HUES48 (cell line): ENCODE data around the gene SPATA31D1.

Experiments used
- H3K27ac ChIP-seq: one replicate; pipeline ENCODE4 v1.7.0; 2013; ENCODE audit warnings: low read depth, low read length, inconsistent platforms
- H3K27me3 ChIP-seq: 2 replicates; pipeline ENCODE4 v1.6.1; 2013; ENCODE audit warnings: mild to moderate bottlenecking, low read length; ENCODE audit not compliant: control insufficient read depth, insufficient read depth
- H3K36me3 ChIP-seq: 2 replicates; pipeline ENCODE4 v1.6.1; 2013; ENCODE audit warnings: low read length; ENCODE audit not compliant: control insufficient read depth, insufficient read depth
- H3K4me1 ChIP-seq: 2 replicates; pipeline ENCODE4 v1.6.1; 2013; ENCODE audit warnings: mild to moderate bottlenecking, low read length; ENCODE audit not compliant: control insufficient read depth, insufficient read depth
- H3K4me3 ChIP-seq: 2 replicates; pipeline ENCODE4 v1.5.1; 2013; ENCODE audit warnings: mild to moderate bottlenecking, low read depth, low read length
- H3K9ac ChIP-seq: 2 replicates; pipeline ENCODE4 v1.6.1; 2013; ENCODE audit warnings: mild to moderate bottlenecking, low read depth, low read length, moderate library complexity
- H3K9me3 ChIP-seq: 2 replicates; pipeline ENCODE4 v1.6.1; 2013; ENCODE audit warnings: low read length; ENCODE audit not compliant: control insufficient read depth, insufficient read depth

The SPATA31D1 gene

GRCh38 chr9:81979196-81979595 is 9.4 kb upstream of the SPATA31D1 start:
- H3K27ac ChIP-seq: no peak overlapping the region
- no peaks in the 10 kb centered on the region for H3K4me1 ChIP-seq
- no peak overlapping the region for H3K4me3 ChIP-seq

GRCh38 chr9:81980568-81980967 is 8.0 kb upstream of the SPATA31D1 start:
- no peaks in the 10 kb centered on the region for H3K27me3 ChIP-seq

More at GRCh38 chr9:81979196-81979595, 9.4 kb upstream of the SPATA31D1 start:
- Histone ChIP-seq H3K27me3 (no peaks in the 10 kb centered on the region), H3K9me3 (no peaks in the 10 kb centered on the region), H3K9ac (no peak overlapping the region), H3K36me3 (no peaks in the 10 kb centered on the region)

GRCh38 chr9:81981883-81982282 is 6.7 kb upstream of the SPATA31D1 start:
- Histone ChIP-seq H3K9me3 (no peaks in the 10 kb centered on the region), H3K4me3 (no peak overlapping the region), H3K27me3 (no peaks in the 10 kb centered on the region), H3K4me1 (no peaks in the 10 kb centered on the region), H3K27ac (no peak overlapping the region), H3K9ac (no peak overlapping the region), H3K36me3 (no peaks in the 10 kb centered on the region)

More at GRCh38 chr9:81980568-81980967, 8.0 kb upstream of the SPATA31D1 start:
- H3K27ac ChIP-seq: no peak overlapping the region
- no peak overlapping the region for H3K9ac ChIP-seq
- no peaks in the 10 kb centered on the region for H3K4me1 ChIP-seq
- H3K36me3 ChIP-seq: no peaks in the 10 kb centered on the region
- no peaks in the 10 kb centered on the region for H3K9me3 ChIP-seq
- H3K4me3 ChIP-seq: no peak overlapping the region

- Histone ChIP-seq H3K27ac (no peak overlapping the region), H3K4me3 (no peak overlapping the region), H3K27me3 (no peaks in the 10 kb centered on the region), H3K9me3 (no peaks in the 10 kb centered on the region), H3K9ac (no peak overlapping the region), H3K36me3 (no peaks in the 10 kb centered on the region), H3K4me1 (no peaks in the 10 kb centered on the region)
Measured at GRCh38 chr9:81984928-81985327, 3.6 kb upstream of the SPATA31D1 start.

- H3K4me1 ChIP-seq: no peaks in the 10 kb centered on the region
- H3K36me3 ChIP-seq: no peaks in the 10 kb centered on the region
- H3K27me3 ChIP-seq: no peaks in the 10 kb centered on the region
- no peak overlapping the region for H3K4me3 ChIP-seq
- no peak overlapping the region for H3K27ac ChIP-seq
- H3K9me3 ChIP-seq: no peaks in the 10 kb centered on the region
- H3K9ac ChIP-seq: no peak overlapping the region
Measured at GRCh38 chr9:81986051-81986450, 2.5 kb upstream of the SPATA31D1 start.

GRCh38 chr9:81989700-81990099 is 1.1 kb downstream of the SPATA31D1 start:
- Histone ChIP-seq H3K27me3 (no peaks in the 10 kb centered on the region), H3K4me3 (no peak overlapping the region), H3K4me1 (no peaks in the 10 kb centered on the region), H3K9me3 (no peaks in the 10 kb centered on the region), H3K36me3 (no peaks in the 10 kb centered on the region), H3K27ac (no peak overlapping the region), H3K9ac (no peak overlapping the region)

- no peak overlapping the region for H3K27ac ChIP-seq
- no peak overlapping the region for H3K9ac ChIP-seq
- H3K4me3 ChIP-seq: no peak overlapping the region
- no peaks in the 10 kb centered on the region for H3K36me3 ChIP-seq
- no peaks in the 10 kb centered on the region for H3K4me1 ChIP-seq
- no peaks in the 10 kb centered on the region for H3K27me3 ChIP-seq
- no peaks in the 10 kb centered on the region for H3K9me3 ChIP-seq
Measured at GRCh38 chr9:81993656-81994055, 5.1 kb downstream of the SPATA31D1 start.

DNA sequence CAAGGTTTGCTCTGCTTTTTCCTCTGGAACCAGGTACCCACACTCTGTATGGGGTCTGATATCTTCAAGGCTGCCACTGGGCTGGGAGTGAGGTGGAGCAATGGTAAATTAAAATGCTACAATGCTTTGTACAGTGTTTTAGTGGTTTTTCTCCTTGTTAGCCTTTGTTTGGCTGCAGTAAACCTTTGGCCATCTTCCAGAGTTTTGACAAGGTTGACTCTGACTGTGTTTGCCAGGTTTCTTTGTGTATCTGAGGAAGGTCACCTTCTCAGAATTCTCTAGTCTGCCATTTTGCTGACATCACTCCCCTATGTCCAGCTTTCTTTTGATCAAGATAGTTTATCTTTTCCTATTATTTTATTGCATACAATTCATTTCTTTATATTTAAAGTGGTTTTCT is 11.2 kb downstream of the SPATA31D1 start:
- Histone ChIP-seq H3K4me3 (no peak overlapping the region), H3K9me3 (no peaks in the 10 kb centered on the region)

GRCh38 chr9:82010711-82011110 is 22.1 kb downstream of the SPATA31D1 start:
- H3K4me3 ChIP-seq: no peak overlapping the region
- H3K9ac ChIP-seq: no peak overlapping the region
- no peaks in the 10 kb centered on the region for H3K36me3 ChIP-seq
- H3K27me3 ChIP-seq: no peaks in the 10 kb centered on the region
- H3K27ac ChIP-seq: no peak overlapping the region
- peaks cover 7% of the 10 kb centered on the region; the same call in 1 of the 2 replicates for H3K4me1 ChIP-seq
- H3K9me3 ChIP-seq: peaks cover 12% of the 10 kb centered on the region

More for the DNA sequence above, 11.2 kb downstream of the SPATA31D1 start:
- Histone ChIP-seq H3K9ac (no peak overlapping the region), H3K36me3 (no peaks in the 10 kb centered on the region), H3K27ac (no peak overlapping the region), H3K27me3 (no peaks in the 10 kb centered on the region), H3K4me1 (no peaks in the 10 kb centered on the region)

DNA sequence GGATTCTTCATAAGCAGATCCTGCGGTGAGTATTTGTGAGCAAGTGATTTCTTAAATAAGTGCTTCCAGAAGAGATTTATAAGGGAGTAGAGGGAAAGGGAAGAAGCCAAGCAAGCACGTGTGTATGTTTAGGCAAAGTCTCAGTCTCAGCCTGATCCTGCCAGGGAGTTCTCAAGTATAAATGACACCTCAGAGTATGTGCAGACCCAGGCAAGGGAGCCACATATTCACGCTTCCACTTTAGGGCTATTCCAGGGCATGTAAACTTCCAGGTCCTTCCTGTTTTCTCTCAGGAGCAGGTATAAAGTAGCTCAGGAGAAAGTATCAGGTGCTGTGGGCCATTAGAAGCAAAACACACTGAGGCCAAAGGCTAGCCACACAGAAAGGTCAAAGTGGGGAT is 22.6 kb downstream of the SPATA31D1 start:
- H3K27ac ChIP-seq: no peak overlapping the region

GRCh38 chr9:82012276-82012675 is 23.7 kb downstream of the SPATA31D1 start:
- H3K4me3 ChIP-seq: no peak overlapping the region
- H3K27me3 ChIP-seq: no peaks in the 10 kb centered on the region
- H3K27ac ChIP-seq: no peak overlapping the region
- H3K9ac ChIP-seq: no peak overlapping the region
- no peaks in the 10 kb centered on the region for H3K36me3 ChIP-seq
- H3K9me3 ChIP-seq: peaks cover 12% of the 10 kb centered on the region
- peaks cover 7% of the 10 kb centered on the region; the same call in 1 of the 2 replicates for H3K4me1 ChIP-seq

More for the DNA sequence above, 22.6 kb downstream of the SPATA31D1 start:
- Histone ChIP-seq H3K9ac (no peak overlapping the region), H3K27me3 (no peaks in the 10 kb centered on the region), H3K4me1 (peaks cover 7% of the 10 kb centered on the region; the same call in 1 of the 2 replicates), H3K36me3 (no peaks in the 10 kb centered on the region), H3K9me3 (peaks cover 12% of the 10 kb centered on the region), H3K4me3 (no peak overlapping the region)

DNA sequence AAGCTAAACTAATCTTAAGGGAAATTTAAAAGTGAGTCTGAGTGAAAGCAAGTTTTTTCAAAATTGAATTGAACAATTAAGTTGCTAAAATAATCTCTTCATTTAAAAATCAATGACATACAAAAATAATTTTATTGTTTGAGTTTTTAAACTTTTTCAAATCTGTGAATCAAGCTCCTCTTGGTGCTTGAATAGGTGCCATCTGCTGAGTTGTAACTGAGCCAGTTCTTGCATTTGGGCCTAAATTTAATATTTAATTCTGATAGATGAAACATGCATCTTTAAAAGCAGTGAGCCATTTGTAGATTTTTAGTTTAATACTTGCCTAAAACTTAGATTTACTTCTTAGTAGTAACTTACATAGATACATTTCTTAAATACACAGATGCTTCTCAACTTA is 31.8 kb downstream of the SPATA31D1 start:
- Histone ChIP-seq H3K27ac (no peak overlapping the region), H3K36me3 (no peaks in the 10 kb centered on the region), H3K4me1 (no peaks in the 10 kb centered on the region)

More for the DNA sequence above, 31.8 kb downstream of the SPATA31D1 start:
- no peak overlapping the region for H3K4me3 ChIP-seq
- H3K9ac ChIP-seq: no peak overlapping the region
- no peaks in the 10 kb centered on the region; the same call in 1 of the 2 replicates for H3K9me3 ChIP-seq
- H3K27me3 ChIP-seq: no peaks in the 10 kb centered on the region
